Esophagus muscularis mucosa (tissue), 4 donors: ENCODE results near the gene ADAM8.

Experiments used
- EP300 ChIP-seq: sonication (generic); formaldehyde crosslinking; IDR thresholded peaks from one replicate; pipeline ENCODE4 v1.6.1; 2017; ENCODE audit warnings: antibody characterized with exemption
- POLR2A ChIP-seq: fragments of 450-650 bp; IDR thresholded peaks from one replicate; pipeline ENCODE4 v1.6.1; 2017; ENCODE audit warnings: antibody characterized with exemption, moderate library complexity, mild to moderate bottlenecking, low read depth
- POLR2AphosphoS5 ChIP-seq, 2 donors: sonication (generic); formaldehyde crosslinking; IDR thresholded peaks; one replicate each; pipeline ENCODE4 v1.6.1; 2017; ENCODE audit warnings: antibody characterized with exemption in 2 of 2
- TF ChIP-seq, protein P1 (sequence below), 3 experiments: fragments of 200-600 bp in 2 of 3; fragments of 450-650 bp in 1 of 3; sonication (generic) in 2 of 3; IDR thresholded peaks; one replicate each; pipeline ENCODE4 v1.5.1; 2017 to 2019; ENCODE audit warnings: antibody characterized with exemption in 3 of 3, mild to moderate bottlenecking in 2 of 3, moderate library complexity in 1 of 3

DNA sequence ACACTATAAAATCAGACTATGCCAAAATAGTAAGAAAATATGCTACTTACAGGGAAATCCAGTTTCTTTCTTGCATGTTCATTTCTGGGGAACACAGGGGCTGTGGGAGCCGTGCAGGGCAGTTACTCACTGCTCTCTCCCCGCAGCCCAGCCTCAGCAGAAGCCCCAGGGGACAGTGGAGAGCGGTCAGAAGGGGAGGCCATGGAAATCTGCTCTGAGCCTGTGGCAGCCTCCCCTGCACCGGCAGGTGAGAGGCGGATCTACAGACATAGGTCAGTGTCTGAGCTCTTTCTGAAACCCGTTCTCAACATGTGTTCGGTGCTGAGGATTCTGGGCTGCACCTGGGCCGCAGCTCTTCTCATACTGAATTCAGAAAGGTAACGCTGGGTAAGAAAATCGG, 34.9 kb upstream of the ADAM8 start:
- TF ChIP-seq, protein P1, sequence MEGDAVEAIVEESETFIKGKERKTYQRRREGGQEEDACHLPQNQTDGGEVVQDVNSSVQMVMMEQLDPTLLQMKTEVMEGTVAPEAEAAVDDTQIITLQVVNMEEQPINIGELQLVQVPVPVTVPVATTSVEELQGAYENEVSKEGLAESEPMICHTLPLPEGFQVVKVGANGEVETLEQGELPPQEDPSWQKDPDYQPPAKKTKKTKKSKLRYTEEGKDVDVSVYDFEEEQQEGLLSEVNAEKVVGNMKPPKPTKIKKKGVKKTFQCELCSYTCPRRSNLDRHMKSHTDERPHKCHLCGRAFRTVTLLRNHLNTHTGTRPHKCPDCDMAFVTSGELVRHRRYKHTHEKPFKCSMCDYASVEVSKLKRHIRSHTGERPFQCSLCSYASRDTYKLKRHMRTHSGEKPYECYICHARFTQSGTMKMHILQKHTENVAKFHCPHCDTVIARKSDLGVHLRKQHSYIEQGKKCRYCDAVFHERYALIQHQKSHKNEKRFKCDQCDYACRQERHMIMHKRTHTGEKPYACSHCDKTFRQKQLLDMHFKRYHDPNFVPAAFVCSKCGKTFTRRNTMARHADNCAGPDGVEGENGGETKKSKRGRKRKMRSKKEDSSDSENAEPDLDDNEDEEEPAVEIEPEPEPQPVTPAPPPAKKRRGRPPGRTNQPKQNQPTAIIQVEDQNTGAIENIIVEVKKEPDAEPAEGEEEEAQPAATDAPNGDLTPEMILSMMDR (IDR thresholded peaks at IDR 0.05), result no peak
- TF ChIP-seq POLR2A, result no peak
- no peak for TF ChIP-seq POLR2AphosphoS5 (IDR thresholded peaks at IDR 0.05)
- no peak for TF ChIP-seq EP300
